HEK293T (cell line): ENCODE measurements around the gene UBE2B.

ENCODE experiments used
- CTCF ChIA-PET: fragments of 350-600 bp; formaldehyde crosslinking; extraction: SDS; loops from one replicate; lab custom pipeline; 2021; ENCODE audit warnings: antibody characterized with exemption, inconsistent platforms; lab: Yijun Ruan, JAX
- POLR2A ChIA-PET: fragments of 350-600 bp; formaldehyde crosslinking; extraction: SDS; loops from one replicate; lab custom pipeline; 2020; ENCODE audit warnings: antibody characterized with exemption, inconsistent platforms; lab: Yijun Ruan, JAX
- DNase-seq: peaks from one replicate; pipeline ENCODE4 v3.0.0; 2012; ENCODE audit warnings: mixed read lengths; ENCODE audit errors: extremely low spot score
- ARNT ChIP-seq: fragments of 450-650 bp; IDR thresholded peaks from 2 replicates; pipeline ENCODE4 v1.6.1; 2017; ENCODE audit warnings: mild to moderate bottlenecking
- BHLHE40 ChIP-seq: fragments of 450-650 bp; IDR thresholded peaks from 2 replicates; pipeline ENCODE4 v1.6.1; 2016; ENCODE audit warnings: mild to moderate bottlenecking, moderate library complexity, borderline replicate concordance
- CTBP1 ChIP-seq: fragments of 450-650 bp; IDR thresholded peaks from 2 replicates; pipeline ENCODE4 v1.6.1; 2016; ENCODE audit warnings: borderline replicate concordance
- ELF4 ChIP-seq: fragments of 450-650 bp; IDR thresholded peaks from 2 replicates; pipeline ENCODE4 v1.6.1; 2017; ENCODE audit warnings: antibody characterized with exemption
- FOXA1 ChIP-seq: fragments of 450-650 bp; IDR thresholded peaks from 2 replicates; pipeline ENCODE4 v1.6.1; 2016; ENCODE audit warnings: mild to moderate bottlenecking
- FOXK2 ChIP-seq: fragments of 450-650 bp; IDR thresholded peaks from 2 replicates; pipeline ENCODE4 v1.6.1; 2016; ENCODE audit warnings: mild to moderate bottlenecking
- FOXM1 ChIP-seq: fragments of 450-650 bp; IDR thresholded peaks from 2 replicates; pipeline ENCODE4 v1.6.1; 2017; ENCODE audit warnings: mild to moderate bottlenecking, borderline replicate concordance
- HDGF ChIP-seq: fragments of 450-650 bp; IDR thresholded peaks from 2 replicates; pipeline ENCODE4 v1.6.1; 2017; ENCODE audit warnings: antibody characterized with exemption, borderline replicate concordance
- L3MBTL2 ChIP-seq: fragments of 450-650 bp; conservative IDR thresholded peaks from 2 replicates; pipeline ENCODE4 v1.6.1; 2016; ENCODE audit warnings: mild to moderate bottlenecking
- LEF1 ChIP-seq: fragments of 450-650 bp; IDR thresholded peaks from 2 replicates; pipeline ENCODE4 v1.6.1; 2017; ENCODE audit warnings: mild to moderate bottlenecking, borderline replicate concordance
- NFRKB ChIP-seq: fragments of 450-650 bp; IDR thresholded peaks from 2 replicates; pipeline ENCODE4 v1.6.1; 2016; ENCODE audit warnings: mild to moderate bottlenecking, moderate library complexity
- SP1 ChIP-seq: fragments of 450-650 bp; IDR thresholded peaks from 2 replicates; pipeline ENCODE4 v1.6.1; 2017
- SUZ12 ChIP-seq: fragments of 450-650 bp; IDR thresholded peaks from 2 replicates; pipeline ENCODE4 v1.6.1; 2016; ENCODE audit warnings: mild to moderate bottlenecking
- TARDBP ChIP-seq: fragments of 450-650 bp; IDR thresholded peaks from 2 replicates; pipeline ENCODE4 v1.6.1; 2016
- ZNF384 ChIP-seq: fragments of 450-650 bp; IDR thresholded peaks from 2 replicates; pipeline ENCODE4 v1.6.1; 2016
- TF ChIP-seq, protein P1 (sequence below): fragments of 450-650 bp; IDR thresholded peaks from 2 replicates; pipeline ENCODE4 v1.6.1; 2016

Gene UBE2B

DNA sequence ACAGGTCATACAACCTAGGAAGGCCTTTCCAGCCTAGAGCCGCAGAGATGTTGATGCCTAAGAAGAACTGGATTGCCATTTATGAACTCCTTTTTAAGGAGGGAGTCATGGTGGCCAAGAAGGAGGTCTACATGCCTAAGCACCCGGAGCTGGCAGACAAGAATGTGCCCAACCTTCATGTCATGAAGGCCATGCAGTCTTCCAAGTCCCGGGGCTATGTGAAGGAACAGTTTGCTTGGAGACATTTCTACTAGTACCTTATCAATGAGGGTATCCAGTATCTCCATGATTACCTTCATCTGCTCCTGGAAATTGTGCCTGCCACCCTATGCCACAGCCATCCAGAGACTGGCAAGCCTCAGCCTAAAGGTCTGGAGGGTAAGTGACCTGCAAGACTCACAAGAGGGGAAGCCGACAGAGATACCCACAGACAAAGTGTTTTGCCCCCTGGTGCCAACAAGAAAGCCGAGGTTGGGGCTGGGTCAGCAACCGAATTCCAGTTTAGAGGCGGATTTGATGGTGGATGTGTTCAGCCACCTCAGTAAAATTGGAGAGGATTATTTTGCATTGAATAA lies 51.5 kb downstream of the UBE2B start:
- no peak for DNase-seq
- TF ChIP-seq FOXA1 (no peak), FOXK2 (no peak), LEF1 (no peak), L3MBTL2 (no peak), SUZ12 (no peak), ARNT (no peak), SP1 (no peak), TARDBP (no peak), BHLHE40 (no peak), ELF4 (no peak), ZNF384 (no peak), NFRKB (no peak)
- TF ChIP-seq, protein P1, sequence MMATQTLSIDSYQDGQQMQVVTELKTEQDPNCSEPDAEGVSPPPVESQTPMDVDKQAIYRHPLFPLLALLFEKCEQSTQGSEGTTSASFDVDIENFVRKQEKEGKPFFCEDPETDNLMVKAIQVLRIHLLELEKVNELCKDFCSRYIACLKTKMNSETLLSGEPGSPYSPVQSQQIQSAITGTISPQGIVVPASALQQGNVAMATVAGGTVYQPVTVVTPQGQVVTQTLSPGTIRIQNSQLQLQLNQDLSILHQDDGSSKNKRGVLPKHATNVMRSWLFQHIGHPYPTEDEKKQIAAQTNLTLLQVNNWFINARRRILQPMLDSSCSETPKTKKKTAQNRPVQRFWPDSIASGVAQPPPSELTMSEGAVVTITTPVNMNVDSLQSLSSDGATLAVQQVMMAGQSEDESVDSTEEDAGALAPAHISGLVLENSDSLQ: no peak
- ChIA-PET POLR2A (no interaction called here), CTCF (no interaction called here)

DNA sequence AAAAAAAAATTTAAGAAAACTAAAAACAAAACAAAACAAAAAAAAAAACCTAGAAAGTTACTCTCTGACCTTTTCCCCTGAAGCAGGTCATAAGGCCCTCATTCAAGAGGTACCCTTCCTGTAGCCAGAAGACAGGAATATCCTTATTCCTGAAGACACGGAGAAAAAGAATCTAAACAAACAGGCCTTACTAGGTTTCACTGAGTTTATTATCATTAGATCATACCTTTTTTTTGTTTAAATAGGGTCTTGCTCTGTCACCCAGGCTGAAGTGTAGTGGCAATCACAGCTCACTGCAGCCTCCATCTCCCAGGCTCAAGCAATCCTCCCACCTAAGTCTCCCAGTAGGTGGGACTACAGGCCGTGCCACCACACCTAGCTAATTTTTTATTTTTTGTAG lies 52.0 kb downstream of the UBE2B start:
- TF ChIP-seq NFRKB: no peak
- no peak for TF ChIP-seq ZNF384
- TF ChIP-seq FOXM1: no peak
- TF ChIP-seq SUZ12: no peak
- TF ChIP-seq CTBP1: no peak
- no peak for TF ChIP-seq SP1
- TF ChIP-seq FOXK2: no peak
- no peak for TF ChIP-seq ARNT
- no peak for TF ChIP-seq HDGF
- TF ChIP-seq, protein P1: no peak
- TF ChIP-seq ELF4: no peak
- TF ChIP-seq FOXA1: no peak
- no peak for TF ChIP-seq L3MBTL2
- no peak for DNase-seq
- ChIA-PET CTCF (no interaction called here), POLR2A (no interaction called here)

DNA sequence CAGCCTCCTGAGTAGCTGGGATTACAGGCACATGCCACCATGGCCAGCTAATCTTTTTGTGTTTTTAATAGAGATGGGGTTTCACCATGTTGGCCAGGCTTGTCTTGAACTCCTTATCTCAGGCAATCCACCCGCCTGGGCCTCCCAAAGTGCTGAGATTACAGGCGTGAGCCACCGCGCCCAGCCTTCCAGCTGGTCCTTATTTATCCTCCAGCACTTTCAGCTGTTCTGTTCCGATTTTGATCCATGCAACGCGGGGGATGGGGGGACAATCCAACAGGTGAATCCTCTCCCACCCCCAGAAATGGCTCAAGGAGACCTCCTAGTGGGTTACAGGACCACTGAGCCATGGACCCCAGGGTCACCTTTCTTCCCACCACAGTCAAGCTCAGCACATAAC lies 55.0 kb downstream of the UBE2B start:
- ChIA-PET POLR2A (no interaction called here), CTCF (no interaction called here)
- no peak for DNase-seq
- no peak for TF ChIP-seq ARNT
- TF ChIP-seq ELF4: no peak
- TF ChIP-seq FOXA1: no peak
- no peak for TF ChIP-seq TARDBP
- TF ChIP-seq, protein P1: no peak
- no peak for TF ChIP-seq FOXK2
- TF ChIP-seq SUZ12: no peak
- TF ChIP-seq NFRKB: no peak
- TF ChIP-seq CTBP1: no peak
- TF ChIP-seq ZNF384: no peak
- TF ChIP-seq LEF1: no peak

DNA sequence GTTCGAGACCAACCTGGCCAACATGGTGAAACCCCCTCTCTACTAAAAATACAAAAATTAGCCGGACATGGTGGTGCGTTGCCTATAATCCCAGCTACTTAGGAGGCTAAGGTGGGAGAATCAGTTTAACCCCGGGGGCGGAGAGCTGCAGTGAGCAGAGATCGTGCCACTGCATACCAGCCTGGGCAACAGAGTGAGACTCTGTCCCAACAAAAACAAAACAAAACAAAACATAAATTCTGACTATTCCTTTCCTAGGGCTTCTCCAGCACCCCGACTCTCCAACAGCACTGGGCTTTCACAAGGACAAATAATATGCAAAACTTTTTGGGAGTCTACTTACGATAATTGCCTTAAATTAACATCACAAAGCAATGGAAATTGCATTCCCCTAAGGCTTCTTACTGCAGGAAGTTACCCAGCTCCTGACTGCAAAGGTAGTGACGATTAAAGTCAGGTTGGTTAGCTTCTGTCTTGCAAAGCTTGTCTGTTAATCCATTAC lies 56.2 kb downstream of the UBE2B start:
- no peak for DNase-seq
- TF ChIP-seq LEF1 (no peak), NFRKB (no peak), ELF4 (no peak)
- TF ChIP-seq, protein P1: no peak
- POLR2A ChIA-PET: interaction anchor here (1.0 to 1.1 kb wide), 2 partner anchors 14 to 38 kb away, joined by 3 read pairs; no protein-coding TSS in a partner anchor
- CTCF ChIA-PET: interaction anchor here (1.2 kb wide), 1 partner anchor 16 kb away, joined by 4 read pairs; the partner anchor contains the start of gene CDKN2AIPNL

DNA sequence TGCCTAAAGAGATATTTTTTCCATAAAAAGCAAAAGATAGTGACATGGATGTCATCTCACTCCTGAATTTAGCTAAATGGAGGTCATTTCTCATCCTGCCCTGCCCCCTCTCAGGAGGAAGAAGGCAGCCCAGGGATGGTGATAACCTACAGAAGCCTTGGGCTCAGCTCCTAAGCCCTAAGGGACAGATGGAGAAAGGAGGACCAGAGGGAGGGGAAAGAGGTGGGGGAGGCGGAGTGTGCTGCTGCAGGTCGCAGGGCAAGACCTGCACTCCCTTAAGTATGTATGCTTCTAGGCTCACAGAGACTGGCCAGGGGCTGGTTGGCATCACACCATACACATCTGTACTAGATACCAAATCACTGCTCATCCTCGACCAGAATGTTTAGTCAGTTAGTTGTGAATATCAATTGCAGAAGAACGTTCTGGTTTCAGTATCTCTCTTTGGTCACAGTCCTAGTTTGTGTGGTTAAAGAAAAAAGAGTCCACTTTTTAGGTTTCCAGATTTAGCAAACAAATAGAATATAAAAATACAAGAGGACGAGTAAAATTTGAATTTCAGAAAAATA lies 58.7 kb downstream of the UBE2B start:
- TF ChIP-seq ELF4 (no peak), NFRKB (no peak), HDGF (no peak)
- ChIA-PET CTCF (no interaction called here), POLR2A (no interaction called here)
- no peak for DNase-seq

DNA sequence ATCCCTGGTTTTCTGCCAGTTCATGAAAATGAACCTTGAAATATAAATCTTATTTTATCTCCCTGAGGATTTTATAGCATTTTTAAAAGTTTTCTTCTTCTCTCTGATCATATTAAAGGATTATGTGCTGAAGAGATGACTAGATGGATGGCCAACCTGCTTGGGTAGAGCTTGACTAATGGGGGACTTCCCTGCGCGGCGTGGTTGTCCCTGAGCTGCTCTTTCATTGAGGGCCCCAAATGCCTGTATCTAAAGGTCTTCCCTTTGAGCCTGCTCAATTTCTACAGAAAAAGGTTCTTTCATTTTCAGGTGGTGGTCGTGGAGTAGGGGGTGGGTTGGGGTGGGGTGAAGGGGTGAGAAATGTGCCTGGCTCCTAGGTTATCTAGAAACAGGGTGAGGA lies 60.8 kb downstream of the UBE2B start:
- TF ChIP-seq CTBP1 (no peak), NFRKB (no peak), FOXM1 (no peak), BHLHE40 (no peak), SP1 (no peak), ARNT (no peak), HDGF (no peak), L3MBTL2 (no peak), TARDBP (no peak), SUZ12 (no peak), ZNF384 (no peak), FOXA1 (no peak), FOXK2 (no peak)
- TF ChIP-seq, protein P1: no peak
- ChIA-PET CTCF (no interaction called here), POLR2A (interaction anchor here (1.3 kb wide), 1 partner anchor 21 kb away, joined by 4 read pairs; the partner anchor contains the start of gene CDKN2AIPNL)
- no peak for DNase-seq
